ENCODE data around the gene PAK1IP1.
A peak's percentile ranks its signal among the peaks of the same experiment; 100 is the strongest.
"Not testable (repeated sequence)": the region's sequence is repeated elsewhere in the genome, so short reads cannot be mapped to it uniquely, and the experiment has no call there.

PAK1IP1 gene

GRCh38 chr6:10713962-10714361 is 19.2 kb downstream of the PAK1IP1 start:
- Histone ChIP-seq H3K36me3 (peaks cover 21% of the 10 kb centered on the region), H3K27me3 (ENCODE audit: insufficient read depth, low read depth, severe bottlenecking) (no peaks in the 10 kb centered on the region), H3K9me3 (ENCODE audit: severe bottlenecking) (peaks cover 17% of the 10 kb centered on the region), H3K4me3 (ENCODE audit: low read depth, low read length) (no peak overlapping the region), H3K27ac (no peak overlapping the region)
- no peak for TF ChIP-seq CTCF (IDR thresholded peaks at IDR 0.05; ENCODE audit: low read depth, low read length)
- no peak for DNase-seq

GRCh38 chr6:10719296-10719963 is 24.7 kb downstream of the PAK1IP1 start:
- Histone ChIP-seq H3K27ac (peak overlapping the region; percentile 65), H3K27me3 (ENCODE audit: insufficient read depth, low read depth, severe bottlenecking) (no peaks in the 10 kb centered on the region), H3K36me3 (peaks cover 7% of the 10 kb centered on the region), H3K9me3 (ENCODE audit: severe bottlenecking) (peaks cover 31% of the 10 kb centered on the region), H3K4me3 (ENCODE audit: low read depth, low read length) (no peak overlapping the region)
- TF ChIP-seq CTCF (IDR thresholded peaks at IDR 0.05; ENCODE audit: low read depth, low read length), result no peak
- no peak for DNase-seq

- Histone ChIP-seq H3K4me3 (ENCODE audit: low read depth, low read length) (no peak overlapping the region), H3K27me3 (ENCODE audit: insufficient read depth, low read depth, severe bottlenecking) (no peaks in the 10 kb centered on the region), H3K36me3 (peaks cover 11% of the 10 kb centered on the region), H3K9me3 (ENCODE audit: severe bottlenecking) (peaks cover 31% of the 10 kb centered on the region), H3K27ac (peak overlapping the region; percentile 65; the same call in 1 of the 2 replicates)
- DNase-seq, result no peak
- TF ChIP-seq CTCF (IDR thresholded peaks at IDR 0.05; ENCODE audit: low read depth, low read length), result no peak
These were observed 25.1 kb downstream of the PAK1IP1 start for GRCh38 chr6:10719964-10720264.

GRCh38 chr6:10720265-10720959 is 25.6 kb downstream of the PAK1IP1 start:
- Histone ChIP-seq H3K27ac (no peak overlapping the region), H3K27me3 (ENCODE audit: insufficient read depth, low read depth, severe bottlenecking) (no peaks in the 10 kb centered on the region), H3K9me3 (ENCODE audit: severe bottlenecking) (peaks cover 31% of the 10 kb centered on the region), H3K36me3 (peaks cover 12% of the 10 kb centered on the region), H3K4me3 (ENCODE audit: low read depth, low read length) (no peak overlapping the region)
- no peak for TF ChIP-seq CTCF (IDR thresholded peaks at IDR 0.05; ENCODE audit: low read depth, low read length)
- DNase-seq, result no peak

- H3K9me3 ChIP-seq (ENCODE audit: severe bottlenecking), result peaks cover 31% of the 10 kb centered on the region
- DNase-seq; H3K4me3 ChIP-seq (ENCODE audit: low read depth, low read length); H3K27ac ChIP-seq; H3K27me3 ChIP-seq (ENCODE audit: insufficient read depth, low read depth, severe bottlenecking): not testable (repeated sequence)
- peaks cover 20% of the 10 kb centered on the region for H3K36me3 ChIP-seq
These were observed 26.4 kb downstream of the PAK1IP1 start for GRCh38 chr6:10720960-10721849.

All from WERI-Rb-1 (cell line).